WI38 (cell line): Measurements from ENCODE around the gene SARDH.

ENCODE experiments used
- H3K4me3 ChIP-seq: 2 replicates; pipeline ENCODE4 v1.5.1; 2011; ENCODE audit warnings: low read depth, mild to moderate bottlenecking, control low read depth, low read length
- TF ChIP-seq, protein P1 (sequence below): IDR thresholded peaks from 2 replicates; pipeline ENCODE4 v1.5.1; 2012; ENCODE audit warnings: low read depth, mild to moderate bottlenecking, control low read depth, low read length

The SARDH gene

DNA sequence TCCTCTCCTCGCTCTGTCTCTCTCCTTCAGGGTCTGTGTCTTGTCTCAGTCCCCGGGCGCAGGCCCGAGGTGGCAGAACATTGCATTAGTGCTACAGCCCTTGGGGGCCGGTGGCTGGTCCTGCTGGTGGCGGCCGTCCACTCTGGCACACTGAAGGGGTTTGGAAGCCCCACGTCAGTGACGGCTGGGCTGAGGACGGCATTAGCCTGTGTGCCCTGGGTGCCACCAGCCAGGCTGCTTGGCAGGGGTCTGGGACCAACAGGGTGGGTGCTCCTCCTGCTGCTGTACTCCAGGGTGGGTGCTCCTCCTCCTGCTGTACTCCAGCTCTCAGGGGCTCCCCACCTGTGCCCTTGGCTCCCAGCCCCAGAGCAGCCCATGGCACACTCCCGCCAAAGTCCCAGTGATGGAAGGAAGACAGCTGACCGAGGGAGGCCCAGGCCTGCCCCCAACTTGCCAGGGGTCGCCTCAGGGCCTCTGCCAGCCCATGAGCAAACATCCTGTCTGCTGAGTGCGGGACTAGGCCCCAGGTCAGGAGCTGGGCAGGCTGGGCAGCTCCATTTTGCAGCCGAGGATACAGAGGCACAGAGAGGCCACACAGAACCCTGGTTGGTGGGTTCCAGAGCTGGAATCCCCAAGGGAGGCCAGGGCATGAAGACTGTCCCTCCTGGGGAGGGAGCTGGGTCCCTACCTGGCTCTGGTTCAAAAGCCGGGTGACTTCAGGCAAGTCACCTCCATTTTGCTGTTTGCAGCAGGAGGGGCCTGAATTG is 27.3 kb downstream of the SARDH start:
- TF ChIP-seq, protein P1, sequence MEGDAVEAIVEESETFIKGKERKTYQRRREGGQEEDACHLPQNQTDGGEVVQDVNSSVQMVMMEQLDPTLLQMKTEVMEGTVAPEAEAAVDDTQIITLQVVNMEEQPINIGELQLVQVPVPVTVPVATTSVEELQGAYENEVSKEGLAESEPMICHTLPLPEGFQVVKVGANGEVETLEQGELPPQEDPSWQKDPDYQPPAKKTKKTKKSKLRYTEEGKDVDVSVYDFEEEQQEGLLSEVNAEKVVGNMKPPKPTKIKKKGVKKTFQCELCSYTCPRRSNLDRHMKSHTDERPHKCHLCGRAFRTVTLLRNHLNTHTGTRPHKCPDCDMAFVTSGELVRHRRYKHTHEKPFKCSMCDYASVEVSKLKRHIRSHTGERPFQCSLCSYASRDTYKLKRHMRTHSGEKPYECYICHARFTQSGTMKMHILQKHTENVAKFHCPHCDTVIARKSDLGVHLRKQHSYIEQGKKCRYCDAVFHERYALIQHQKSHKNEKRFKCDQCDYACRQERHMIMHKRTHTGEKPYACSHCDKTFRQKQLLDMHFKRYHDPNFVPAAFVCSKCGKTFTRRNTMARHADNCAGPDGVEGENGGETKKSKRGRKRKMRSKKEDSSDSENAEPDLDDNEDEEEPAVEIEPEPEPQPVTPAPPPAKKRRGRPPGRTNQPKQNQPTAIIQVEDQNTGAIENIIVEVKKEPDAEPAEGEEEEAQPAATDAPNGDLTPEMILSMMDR = no peak
- no peak overlapping the region for H3K4me3 ChIP-seq

DNA sequence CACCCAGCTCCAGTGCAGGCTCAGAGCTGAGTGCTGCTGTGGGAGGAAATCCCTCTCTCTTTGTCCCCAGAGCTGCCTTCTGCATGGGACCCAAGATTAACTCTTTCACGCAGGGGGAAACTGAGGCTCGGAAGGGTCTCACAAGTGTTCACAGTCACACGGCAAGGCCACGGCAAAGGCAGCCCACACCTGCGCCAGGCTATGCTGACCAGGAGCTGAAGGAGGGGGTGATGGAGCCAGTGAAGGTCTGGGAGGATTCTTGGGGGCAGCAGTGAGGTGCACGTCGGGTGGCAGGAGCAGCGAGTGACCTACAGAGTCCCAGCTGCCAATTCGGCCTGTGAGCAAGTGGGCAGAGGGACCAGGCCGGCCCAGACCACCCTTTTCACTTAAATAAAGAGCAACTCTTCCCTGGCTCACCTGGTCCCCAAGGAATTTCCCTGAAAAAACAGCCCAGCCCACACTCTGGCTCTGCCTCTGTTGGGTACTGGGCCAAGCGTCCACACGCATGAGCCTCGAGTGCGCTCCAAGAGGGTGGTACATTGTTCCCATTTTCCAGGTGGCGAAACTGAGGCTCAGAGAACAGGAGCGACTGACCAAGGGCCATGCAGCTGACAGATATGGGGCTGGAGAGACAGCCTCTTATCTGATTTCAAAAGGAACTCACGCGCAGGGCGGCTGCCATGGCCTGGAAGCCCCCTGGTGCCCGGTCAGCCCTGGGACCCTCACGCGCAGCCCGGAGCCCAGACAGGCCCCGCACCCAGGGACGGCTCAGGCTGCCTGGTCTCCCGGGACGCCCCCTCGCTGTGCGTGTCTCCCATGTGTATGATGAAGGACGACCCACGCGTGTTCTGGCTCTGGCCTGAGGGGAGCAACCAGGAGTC is 28.2 kb downstream of the SARDH start:
- TF ChIP-seq, protein P1 = no peak
- no peak overlapping the region for H3K4me3 ChIP-seq

DNA sequence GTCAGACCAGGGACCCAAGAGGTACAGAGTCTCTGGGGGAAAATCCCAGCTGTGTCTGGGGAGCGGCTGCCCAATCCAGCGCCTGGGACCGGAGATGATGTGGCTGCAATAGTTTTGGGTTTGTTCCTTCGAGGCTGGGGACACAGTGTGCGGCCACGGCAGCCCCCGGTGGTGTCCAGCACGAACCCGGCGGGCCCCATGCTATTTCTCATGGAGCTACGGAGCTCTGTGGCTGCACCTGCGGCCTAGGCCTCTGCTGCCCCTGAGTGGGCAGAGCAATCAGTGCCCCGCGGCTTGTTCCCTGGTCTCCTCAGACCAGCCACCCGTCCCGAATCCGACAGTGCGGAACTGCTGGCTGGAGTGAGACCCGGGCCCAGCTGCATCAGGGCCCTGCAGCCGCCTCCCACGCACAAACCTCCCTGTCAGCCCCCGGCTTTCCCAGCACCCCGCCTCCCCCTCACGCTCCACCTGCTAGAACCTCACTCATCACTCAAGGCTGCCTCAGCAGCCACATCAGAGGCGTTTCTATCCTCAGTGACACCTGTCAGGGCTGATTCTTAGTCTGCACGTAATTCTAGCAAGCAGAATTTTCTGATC is 29.0 kb downstream of the SARDH start:
- TF ChIP-seq, protein P1 = no peak
- H3K4me3 ChIP-seq = no peak overlapping the region

DNA sequence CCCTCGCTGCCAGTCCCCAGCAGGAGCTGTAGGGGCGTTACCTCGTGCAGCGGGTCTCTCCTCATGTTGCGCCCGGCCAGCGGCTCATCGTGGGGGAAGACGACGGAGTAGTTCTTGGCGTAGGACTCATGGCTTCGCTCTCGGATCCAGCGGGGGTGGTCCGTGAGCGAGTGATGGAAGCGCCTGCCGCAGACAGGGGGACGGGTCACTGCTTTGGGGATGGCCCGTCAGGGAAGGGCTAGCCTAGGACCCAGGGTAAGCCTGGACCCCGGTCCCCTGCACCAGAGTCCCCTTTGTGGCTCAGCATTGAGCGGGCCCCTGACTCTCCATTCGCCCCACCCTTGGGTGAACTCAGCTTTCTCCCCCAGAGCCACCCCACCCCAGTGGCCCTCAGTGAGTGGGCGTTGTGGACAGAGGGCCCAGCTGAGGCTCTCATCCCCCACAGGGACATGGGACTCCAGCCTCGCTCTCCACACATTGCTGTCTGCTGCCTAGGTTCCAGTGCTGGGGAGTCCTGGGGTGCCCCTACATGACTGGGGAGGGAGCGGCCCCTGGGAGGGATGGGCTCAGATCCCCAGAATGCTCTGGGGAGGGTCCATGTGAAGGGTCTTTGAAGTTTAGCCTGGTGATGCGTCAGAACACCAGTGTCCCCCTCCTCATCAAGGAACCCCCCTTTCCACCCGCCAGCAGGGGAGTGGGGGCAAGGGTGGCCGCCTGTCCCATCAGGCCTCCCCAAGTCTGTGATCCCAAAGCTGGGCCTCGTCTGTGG is 29.7 kb downstream of the SARDH start:
- H3K4me3 ChIP-seq = no peak overlapping the region
- TF ChIP-seq, protein P1 = no peak

DNA sequence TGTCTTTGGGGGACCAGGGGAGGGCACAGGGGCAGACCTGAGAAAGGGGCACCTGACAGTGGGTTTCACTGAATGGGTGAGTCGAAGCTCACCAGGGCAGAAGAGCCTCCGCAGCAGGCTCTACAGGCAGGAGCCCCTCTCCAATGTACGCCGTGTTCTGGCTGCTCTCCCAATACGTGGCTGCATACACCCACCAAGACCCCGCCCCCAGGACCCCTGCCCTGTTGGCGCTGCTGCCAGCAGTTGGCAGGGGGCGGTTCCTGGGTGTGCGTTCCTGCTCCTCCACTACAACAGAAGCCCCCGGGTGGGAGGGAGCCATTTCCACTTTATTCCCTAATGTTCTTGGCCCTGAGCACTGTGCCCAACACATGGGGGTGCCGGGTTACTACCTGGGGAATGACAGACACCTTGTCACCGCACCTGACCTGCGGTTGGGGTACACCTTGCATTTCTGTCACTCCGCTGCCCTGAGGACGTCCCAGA is 30.3 kb downstream of the SARDH start:
- no peak overlapping the region for H3K4me3 ChIP-seq
- TF ChIP-seq, protein P1 = no peak

DNA sequence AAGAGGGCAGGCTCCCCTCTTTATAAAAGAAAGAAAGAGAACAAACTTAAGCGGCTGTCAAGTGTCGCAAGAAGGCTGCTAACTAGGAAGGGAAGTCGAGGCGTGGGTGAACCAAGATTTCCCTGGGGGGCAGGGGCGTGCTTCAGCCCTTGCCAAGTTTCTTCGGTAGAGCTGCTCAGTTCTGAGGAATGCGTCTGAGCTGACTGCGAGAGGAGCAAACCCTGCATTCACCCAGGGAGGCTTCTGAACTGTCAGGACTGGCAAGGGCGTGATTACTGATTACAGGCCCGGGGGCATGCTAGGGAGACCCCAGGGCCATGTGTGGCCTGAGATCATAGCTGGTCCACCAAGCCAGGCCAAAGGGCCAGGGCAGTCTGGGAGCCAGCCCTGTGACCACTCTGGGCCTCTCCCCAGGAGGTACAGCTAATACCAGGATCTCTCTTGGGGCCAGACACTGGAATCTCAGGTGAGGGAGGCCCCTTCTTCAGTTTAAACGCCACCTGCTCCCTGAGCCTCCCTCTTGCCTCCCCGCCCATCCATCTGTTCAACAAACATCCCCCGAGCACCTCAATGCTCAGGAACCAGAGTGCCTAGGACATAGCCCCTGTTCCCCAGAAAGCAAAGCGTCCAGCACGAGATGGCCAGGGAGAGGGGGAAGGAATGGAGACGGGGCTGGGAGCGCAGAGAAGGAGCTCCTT is 30.9 kb downstream of the SARDH start:
- TF ChIP-seq, protein P1 = no peak
- no peak overlapping the region for H3K4me3 ChIP-seq
